IPS-11a (cell line): ENCODE data around the gene MAP3K10.
"Not testable (repeated sequence)": the region's sequence is repeated elsewhere in the genome, so short reads cannot be mapped to it uniquely, and the experiment has no call there.

Source experiments
- H3K4me3 ChIP-seq: one replicate; pipeline ENCODE4 v1.5.1; 2013; ENCODE audit warnings: low read depth, low read length, control low read depth

Gene MAP3K10

DNA sequence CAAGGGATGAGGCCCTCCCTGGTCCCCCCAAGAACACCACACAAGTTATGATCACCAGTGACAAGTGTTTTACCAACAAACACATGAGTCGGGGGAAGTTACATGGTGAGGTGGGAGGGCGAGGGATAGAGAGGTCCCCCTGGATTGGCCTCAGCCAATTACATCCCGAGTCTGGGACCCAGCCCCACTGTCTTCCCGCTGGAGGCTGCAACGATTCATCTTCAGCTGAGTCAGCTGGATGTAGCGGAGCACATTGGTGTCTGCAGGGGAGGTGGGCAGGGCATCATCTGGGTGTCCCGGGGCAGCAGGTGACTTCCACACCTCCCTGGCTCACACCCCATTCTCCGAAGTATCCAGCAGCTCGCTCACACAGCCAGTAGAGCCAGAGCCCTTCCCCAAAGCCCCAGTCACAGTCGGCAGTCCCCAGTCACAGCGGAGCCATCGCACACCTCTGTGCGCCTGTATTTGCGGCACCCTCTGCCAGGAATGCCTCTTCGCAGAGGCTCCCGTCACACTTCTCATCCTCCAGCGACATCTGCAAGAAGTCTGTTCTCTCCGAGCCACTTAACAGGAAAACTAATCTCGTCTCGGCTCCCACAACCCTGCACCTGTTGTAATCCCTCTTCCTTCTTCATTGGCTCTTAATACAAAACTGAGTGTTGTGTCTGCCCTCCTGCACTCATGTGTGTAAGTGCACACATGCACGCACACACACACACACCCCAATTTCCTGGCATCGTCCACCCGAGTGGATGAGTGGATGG is 25.0 kb downstream of the MAP3K10 start:
- no peak overlapping the region for H3K4me3 ChIP-seq

DNA sequence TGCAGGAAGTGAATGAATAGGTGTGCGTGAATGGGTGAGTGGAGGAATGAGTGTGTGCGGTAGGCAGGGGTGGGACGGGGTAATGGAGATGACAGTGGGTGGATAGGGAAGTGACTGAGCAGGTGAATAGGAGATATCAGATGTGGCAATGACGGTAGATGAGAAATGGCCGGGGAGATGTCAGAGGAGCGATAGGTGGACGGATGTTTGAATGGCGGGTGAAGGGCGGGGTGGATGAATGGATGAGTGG is 25.5 kb downstream of the MAP3K10 start:
- peak overlapping the region; percentile 21 for H3K4me3 ChIP-seq

DNA sequence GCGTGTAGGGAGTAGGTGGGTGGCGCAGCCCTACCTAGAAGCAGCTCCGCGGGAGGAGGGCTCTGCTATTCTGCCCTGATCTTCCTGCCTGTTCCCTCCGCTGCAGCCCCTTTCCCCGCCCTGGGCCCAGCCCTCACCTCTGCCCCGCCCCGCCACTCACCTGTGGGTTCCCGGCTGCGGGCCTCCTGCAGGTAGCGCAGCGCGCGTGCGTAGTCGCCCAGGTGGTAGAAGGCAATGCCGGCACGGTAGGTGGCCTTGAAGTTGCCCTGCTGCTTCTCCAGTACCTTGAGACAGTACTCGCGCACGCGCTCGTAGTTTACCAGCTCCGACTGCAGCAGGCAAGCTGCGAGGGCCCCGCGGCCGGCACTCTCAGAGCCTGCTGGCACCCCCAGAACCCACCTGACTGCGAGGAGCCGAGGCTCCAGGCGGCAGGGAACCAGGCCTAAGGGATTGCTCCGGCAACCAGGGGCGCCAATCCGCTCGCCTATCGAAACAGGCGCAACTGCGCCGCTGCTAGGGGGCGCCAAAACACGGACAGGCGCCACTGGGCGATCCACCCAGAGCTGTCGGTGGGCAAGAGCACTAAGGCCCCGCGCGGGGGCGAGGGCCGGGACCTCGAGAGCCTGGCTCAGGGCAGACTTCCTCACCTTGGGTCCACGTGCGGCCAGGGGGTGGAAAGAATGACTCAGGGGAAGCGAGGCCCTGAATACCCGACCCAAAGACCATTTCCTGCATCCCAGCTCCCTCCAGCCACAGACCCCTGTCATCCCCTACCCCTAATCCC is 26.0 kb downstream of the MAP3K10 start:
- H3K4me3 ChIP-seq, result peak overlapping the region; percentile 21

DNA sequence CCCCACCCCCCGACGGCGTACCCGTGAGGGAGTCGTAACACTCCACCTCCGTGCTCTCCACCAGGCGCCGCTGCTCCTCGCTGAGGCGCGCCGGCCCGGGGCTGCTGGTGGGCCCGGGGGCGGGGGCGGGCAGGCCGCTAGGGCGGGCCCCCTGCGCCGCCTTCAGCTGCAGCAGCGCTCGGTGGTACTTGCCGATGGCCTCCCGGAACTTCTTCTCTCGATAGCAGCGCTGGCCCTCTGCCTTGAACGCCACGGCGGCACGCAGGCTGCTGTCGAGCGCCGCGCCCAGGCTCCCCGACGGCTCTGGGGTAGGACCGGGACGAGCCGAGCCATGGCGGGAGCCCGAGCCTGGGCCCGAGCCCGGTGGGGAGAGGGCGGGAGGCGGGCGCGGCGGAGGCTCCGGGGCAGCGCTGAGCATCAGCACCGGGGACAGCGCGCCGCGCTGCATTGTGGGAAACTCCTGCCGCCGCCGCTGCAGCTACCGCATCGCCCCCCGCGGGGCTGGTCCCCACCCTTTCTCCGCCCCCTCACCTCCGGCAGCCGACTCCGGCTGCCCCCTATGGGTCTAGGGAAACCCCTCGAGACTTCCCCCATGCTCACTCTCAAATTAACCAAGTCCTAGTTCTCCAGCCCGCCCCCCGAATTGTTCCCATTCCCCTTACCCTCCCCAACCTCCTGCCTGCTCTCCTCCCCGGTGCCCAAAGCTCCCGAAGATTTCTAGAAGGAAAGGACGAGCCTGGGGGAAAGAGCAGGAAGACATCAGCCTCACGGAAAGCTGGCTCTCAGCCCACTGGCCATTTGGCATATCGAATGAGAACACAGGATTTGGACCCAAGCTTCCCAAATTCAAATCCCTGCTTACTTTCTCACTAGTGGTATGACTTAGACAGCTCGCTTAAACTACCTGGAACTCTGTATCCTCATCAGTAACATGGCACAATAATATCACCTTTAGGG is 27.0 kb downstream of the MAP3K10 start, which contains the start of gene TTC9B:
TTC9B (minus strand) TSS at position 451 of the 957 bp plus-strand sequence; CDS start at position 448, 3 bp downstream.
- H3K4me3 ChIP-seq, result no peak within 1 kb of the TSS

DNA sequence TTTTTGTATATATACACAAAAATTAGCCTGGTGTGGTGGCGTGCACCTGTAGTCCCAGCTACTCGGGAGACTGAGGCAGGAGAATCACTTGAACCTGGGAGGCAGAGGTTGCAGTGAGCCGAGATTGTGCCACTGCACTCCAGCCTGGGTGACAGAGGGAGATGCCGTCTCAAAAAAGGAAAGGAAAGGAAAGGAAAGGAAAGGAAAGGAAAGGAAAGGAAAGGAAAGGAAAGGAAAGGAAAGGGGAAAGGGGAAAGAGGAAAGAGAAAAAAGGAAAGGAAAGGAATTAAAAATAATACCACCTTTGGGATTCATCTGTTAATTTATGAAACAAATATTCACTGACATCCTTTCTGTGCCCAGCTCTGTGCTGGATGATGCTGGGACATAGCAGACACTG is 27.8 kb downstream of the MAP3K10 start:
- H3K4me3 ChIP-seq, result not testable (repeated sequence)

DNA sequence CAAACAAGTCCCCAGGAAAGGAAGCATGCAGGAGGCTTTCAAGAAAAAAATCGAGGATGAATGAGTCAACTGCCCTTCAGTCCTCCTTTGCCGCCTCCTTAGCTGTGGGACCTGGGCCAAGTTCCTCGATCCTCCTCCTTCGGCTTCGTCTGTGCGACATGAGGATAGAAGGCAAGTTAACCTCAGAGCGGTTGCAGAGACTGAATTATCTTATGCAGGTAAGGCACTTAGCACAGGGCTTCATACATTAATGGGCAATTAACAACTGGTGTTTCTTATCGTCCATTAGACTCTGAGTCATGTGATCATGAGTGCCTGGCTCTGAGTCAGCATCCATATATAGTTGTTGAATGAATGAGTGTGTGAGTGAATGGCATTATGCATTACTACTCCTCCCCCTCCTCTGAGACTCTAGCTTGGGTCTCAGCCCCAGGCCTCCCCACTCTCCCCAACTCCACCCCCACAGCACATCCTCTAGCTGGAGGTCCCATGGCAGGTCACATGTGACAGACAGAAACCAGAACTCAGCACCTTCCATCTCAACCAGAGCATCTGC is 28.6 kb downstream of the MAP3K10 start:
- no peak overlapping the region for H3K4me3 ChIP-seq

DNA sequence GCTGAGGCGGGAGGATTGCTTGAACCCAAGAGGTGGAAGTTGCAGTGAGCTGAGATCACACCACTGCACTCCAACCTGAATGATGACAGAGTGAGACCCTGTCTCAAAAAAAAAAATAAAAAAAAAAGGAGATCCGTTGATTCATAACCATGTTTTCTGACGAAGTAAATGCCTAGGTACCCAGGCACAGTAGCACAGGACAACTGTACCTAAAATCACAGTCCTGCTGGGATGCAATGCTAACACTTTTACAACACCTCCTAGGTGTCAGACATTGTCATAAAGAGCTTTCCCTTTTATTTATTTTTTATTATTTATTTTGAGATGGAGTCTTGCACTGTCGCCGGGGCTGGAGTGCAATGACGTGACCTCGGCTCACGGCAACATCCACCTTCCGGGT is 29.4 kb downstream of the MAP3K10 start:
- H3K4me3 ChIP-seq, result no peak overlapping the region

DNA sequence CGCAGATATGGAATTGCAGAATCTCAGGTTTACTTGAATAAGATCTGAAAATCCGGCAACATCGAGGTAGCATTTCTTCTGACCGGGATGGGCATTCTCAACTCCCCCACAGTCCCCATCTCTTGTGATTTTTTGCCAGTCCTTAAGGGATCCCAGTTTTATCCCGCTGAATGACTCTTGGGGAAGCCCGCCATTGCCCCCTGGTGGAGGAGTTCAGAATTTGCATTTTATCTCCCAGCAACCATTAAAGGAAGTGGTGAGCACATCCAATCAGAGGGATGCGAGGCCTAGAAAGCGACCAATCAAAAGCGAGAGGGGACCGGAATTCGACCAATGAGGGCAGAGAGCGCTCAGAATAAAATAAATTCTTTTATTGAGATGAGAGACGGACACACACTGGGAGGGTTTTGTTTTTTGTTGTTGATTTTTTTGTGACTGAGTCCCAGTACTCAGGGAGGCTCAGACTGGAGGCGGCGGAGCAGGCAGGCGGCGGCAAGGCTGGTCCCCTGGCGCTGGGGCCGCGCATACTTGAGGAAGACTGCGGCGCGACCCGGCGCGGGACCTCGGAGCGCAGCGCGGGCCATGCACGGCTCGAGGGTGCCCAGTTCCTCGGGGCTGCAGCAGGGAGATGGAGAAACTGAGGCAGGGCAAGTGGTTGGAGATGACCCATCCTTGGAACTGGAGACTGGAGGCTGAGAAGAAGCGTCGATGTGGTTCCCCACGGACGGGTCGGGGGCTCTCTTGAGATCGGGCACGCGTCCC is 30.8 kb downstream of the MAP3K10 start:
- no peak overlapping the region for H3K4me3 ChIP-seq

DNA sequence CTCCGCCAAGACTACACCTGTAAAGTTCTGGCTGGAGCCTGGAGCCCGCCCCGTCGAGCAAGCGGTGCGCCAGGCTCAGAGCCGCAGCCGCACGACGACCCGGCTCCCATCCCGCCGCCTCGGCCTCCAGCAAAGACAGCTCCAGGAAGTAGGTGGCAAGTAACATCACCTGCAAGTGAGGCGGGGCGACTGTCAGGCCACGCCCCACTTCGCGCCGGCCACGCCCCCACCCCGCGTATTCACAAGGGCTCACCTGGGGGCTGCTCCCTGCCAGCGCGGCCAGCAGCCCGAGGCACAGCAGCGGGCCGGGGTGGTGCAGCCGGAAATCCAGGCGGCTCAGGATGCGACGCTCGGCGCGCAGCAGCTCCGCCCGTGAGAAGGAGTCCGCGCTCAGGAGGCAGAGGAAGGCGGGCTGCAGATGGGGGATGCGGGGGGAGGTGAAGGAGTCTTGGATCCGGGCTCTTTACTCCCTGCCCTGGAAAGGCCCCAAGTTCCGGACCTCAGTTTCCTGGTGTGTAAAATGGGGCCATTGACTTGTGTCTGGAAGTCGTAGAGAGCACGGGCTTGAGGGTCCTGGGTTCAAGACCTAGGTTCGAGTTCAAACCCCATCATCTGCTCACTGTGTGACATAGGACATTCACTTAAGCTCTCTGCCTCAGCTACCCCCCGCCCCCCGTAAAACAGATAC is 32.1 kb downstream of the MAP3K10 start:
- no peak overlapping the region for H3K4me3 ChIP-seq

DNA sequence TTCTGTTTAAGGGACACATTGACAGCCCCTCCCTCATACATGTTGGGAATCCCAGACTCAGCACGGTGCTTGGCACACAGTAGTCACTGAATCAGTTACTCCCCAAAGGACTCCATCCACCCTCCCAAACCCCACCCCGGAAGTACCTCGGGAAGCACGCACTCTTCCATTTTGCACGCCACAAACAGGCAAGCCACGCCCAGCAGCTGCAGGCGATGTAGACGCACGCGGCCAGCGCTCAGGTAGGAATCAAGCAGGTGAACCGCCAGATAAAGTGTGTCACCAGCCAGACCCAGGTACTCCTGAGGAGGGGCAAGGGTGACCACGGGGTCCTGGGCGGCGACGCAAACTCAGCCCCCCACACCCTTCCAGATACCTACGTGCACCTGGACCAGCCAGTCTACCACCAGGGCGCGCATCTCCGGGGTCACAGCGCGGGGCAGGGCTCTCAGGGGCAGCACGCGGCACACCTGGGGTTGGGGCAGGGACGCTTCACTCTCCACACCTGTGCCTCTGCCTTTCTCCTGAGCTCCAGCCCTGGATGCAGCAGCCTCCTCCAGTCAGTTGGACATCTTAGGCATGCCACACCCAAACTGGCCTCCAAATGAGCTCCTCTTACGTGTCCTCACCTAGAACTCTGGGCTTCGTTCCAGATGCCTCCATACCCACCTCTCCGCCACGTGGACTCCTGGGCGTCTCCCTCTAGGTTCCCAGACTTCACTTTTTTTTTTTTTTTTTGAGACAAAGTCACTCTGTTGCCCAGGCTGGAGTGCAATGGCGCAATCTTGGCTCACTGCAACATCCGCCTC is 33.3 kb downstream of the MAP3K10 start:
- no peak overlapping the region for H3K4me3 ChIP-seq

DNA sequence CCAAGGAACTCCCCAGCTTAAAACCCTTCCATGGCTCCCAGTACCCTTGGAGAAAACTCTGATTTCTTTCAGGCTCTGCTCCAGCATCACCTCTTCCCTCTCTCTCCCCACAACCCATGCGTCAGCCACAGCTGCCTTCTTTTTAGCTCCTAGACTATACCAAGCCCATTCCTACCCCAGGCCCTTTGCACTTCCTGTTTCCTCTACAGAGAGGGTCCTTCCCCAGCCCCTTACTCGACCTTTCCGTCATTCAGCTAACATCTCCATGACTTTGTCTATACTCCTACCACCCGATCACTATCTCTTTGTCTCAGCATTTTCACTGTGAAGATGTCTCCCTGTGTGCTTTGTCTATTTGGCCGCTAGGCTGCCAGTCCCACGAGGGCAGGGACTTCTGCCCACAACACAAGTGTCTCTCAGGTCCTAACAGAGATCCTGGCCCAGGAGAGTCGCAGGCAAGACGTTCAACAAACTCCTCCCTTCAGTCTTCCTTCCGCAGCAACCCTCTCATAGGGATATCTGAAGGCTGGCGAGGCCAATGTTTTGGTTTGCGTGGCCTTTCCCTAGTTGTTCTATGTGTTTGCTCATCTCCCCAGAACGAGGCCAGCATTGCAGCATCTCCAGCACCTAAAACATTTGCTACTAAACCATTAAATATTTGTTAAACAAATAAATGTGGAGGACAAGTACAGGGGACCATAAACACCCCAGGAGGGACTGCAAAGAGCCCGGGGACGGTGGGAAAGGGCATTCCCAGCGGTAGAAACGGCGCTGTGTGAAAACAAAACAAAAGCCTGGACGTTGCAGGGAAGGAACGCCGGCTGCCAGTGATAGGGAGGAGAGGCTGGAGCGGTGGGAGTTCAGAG is 34.4 kb downstream of the MAP3K10 start:
- no peak overlapping the region for H3K4me3 ChIP-seq

DNA sequence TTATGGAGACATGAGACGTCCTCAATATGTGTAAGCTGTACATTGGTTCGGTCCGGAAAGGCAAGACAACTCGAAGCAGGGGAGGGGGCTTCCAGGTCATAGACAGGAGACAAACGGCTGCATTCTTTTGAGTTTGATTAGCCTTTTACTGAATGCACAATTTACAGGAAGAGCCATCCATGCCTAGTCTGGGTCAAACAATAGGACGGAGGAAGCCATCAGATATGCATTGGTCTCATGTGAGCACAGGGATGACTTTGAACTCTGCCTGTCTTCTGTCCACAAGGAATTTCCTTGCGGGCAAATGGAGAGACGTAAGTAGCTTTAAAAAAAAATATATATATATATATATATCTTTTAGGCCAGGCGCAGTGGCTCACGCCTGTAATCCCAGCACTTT is 37.1 kb downstream of the MAP3K10 start:
- H3K4me3 ChIP-seq, result no peak overlapping the region

DNA sequence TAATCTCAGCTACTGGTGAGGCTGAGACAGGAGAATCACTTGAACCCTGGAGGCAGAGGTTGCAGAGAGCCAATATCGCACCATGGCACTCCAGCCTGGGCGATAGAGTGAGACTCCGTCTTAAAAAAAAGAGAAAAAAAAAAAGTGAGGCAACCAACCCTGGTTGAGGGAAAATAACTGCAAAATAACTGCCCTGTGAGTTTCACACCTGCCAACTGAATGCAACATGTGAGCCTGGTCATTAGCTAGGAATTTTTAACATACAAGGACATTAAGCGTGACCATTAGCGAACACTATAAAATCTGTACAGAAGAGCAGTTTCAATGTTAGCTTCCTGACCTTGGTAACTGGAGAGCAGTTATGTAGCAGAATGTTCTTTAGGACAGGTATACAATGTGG is 37.6 kb downstream of the MAP3K10 start:
- H3K4me3 ChIP-seq, result no peak overlapping the region

DNA sequence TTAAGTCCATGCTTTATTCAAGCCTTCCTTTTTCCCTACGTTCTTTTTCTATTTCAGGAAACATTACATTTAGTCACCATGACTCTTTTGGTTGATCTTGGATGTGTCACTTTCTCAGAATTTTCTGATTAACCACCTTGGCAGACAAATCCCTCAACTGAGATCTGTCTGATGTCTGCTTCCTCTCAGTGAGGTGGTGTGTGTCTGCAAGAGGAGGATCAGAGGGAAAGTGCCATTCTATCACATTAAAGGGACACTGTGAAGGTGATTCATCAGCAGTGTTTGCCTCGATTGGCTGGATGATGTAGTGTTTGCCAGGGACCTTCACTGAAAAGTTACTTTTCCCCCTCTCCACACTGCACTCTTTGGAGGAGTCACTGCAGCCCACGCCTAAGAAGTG is 38.3 kb downstream of the MAP3K10 start:
- H3K4me3 ChIP-seq, result no peak overlapping the region

DNA sequence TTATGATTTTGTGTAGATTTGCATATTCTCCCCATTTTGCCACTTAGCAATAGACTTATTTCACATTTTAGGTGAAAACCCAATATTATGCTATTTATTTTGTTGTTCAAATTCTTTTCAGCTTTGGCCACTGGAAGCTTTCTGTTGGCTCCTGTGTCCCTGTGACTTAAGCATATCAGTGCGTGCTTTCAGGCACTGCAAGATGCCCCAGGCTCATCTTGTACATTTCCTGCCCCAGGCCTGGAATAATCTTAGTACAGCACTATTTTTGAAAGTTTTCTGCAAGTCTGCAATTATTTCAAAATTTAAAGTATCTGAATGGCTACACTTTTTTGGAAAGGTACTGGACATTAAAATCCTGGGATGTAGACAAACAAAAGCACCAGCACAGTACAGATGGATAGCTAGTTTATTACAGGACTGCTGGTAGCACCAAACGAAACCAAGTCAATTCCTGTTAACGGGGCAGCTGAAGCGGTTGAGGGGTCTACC is 38.7 kb downstream of the MAP3K10 start:
- H3K4me3 ChIP-seq, result no peak overlapping the region

DNA sequence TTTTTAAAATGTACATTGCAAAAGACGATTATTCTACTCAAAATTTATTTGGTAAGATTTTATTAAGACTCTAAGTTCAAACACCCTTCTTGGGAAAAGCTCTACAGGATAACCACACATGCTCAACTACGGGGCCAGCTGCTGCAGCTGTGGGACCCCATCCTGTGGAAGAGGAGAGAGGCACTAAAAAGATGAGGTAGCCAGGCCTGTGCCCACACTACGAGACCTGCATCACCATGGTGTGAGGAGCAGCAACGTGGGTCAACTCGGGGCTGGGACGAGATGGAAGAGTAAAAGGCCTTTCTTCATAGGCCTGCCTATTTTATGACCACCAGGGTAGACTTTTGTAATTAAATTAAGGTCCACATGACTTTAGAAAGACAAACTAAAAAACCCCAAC is 39.8 kb downstream of the MAP3K10 start:
- H3K4me3 ChIP-seq, result no peak overlapping the region

DNA sequence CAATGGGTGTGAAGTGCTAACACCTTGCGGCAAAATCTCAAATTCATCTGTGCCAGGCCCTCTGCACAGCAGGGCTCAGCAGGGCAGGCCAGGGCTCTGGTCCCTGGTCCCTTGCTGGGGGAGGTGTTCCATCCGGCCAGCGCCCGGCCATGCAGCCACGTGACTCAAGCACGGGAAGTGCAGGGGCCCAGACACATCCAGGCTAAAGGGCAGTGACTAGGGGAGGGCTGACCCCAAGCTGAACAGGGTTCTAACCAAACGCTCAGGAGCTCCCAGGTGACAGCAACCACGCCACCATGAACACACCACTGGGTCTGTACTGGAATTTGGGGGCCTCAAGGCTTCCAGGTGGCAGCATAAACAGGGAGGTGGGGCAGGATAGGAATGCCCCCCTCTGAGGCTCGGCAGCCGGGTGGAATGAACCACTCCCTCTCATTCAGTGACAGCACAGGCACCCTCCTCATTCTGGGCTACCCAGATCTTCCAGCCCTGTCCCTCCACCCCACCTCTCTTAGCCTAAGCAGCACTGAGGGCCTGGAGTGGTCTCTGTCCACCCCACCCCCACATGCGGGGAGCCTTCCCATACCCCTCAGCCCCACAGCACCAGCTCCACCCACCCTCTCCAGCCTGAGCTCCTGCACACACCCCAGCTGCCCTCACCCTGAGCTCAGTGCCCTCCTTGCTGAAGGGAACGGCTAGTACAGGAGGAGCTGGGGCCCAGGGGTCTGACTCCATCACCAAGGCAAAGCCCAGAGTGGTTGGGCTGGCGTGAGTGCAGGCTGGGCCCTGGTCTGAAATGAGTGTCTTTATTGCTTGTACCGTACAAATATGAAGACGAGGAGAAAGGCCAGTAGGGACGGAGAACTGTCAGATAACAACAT is 40.6 kb downstream of the MAP3K10 start:
- no peak overlapping the region for H3K4me3 ChIP-seq
